T-helper 22 cell (primary cell): ENCODE measurements around the gene CSRP1.
"Not testable (repeated sequence)": the region's sequence is repeated elsewhere in the genome, so short reads cannot be mapped to it uniquely, and the experiment has no call there.

Experiments
- DNase-seq: peaks from one replicate; pipeline ENCODE4 v3.0.0-alpha.2; 2020; ENCODE audit warnings: low read depth

The CSRP1 gene

GRCh38 chr1:201506557-201507359 lies at the start of gene CSRP1:
CSRP1 (minus strand) TSS chr1:201507123; CDS start chr1:201496303, 10,820 bp downstream.
- DNase-seq: peak; percentile 66

- no peak for DNase-seq
Observed at GRCh38 chr1:201555593-201555945, 48.6 kb upstream of the CSRP1 start.

DNA sequence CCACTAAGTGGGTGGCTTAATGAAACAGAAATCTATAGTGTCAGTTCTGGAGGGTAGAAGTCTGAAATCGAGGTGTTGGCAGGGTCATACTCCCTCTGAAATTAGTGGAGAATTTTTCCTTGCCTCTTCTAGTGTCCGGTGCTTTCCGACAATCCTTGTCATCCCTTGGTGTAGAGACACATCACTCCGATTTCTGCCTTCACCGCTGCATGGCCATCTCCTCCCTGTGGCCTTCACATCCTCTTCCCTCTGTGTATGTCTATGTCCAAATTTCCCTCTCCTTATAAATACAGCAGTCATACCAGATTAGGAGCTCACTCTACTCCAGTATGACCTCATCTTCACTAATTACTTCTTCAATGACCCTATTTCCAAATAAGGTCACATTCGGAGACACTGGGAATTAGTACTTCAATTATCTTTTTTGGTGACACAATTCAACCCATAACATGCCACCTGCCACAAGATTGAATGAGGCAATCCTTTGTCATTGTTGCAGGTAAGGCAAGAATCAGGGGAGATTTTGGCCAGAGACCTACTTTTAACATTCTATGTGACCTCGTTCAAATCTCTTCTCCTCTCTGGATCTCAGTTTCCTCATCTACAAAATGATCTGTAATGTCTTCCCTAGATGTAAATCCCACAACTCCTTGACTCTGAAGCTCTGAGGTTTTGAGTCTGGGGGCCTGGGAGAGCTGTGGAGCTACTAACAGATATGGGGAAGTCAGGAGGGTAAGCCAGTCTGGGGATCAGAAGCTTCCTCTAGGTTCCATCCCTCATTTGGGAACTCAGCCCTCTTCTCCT lies 48.1 kb upstream of the CSRP1 start:
- DNase-seq: no peak

DNA sequence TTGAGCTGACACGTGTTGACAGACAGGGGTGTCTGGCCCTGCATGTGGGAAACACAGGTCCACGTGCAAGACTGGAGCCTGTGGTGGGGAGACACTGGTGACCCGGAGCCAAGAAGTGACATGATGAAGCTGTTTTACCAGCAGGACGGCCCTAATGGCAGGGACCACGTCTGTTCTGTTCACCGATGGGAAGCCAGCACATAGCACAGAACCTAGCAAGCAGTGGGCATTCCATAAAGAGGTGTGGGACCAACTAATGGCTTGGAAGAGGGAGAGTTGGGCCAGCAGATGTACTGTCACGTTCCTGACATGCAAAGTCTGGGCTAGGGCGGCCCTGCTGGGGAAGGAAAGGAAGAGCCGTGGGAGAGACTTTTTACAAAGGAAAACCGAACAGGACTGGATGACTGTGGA lies 47.3 kb upstream of the CSRP1 start:
- DNase-seq: no peak

DNA sequence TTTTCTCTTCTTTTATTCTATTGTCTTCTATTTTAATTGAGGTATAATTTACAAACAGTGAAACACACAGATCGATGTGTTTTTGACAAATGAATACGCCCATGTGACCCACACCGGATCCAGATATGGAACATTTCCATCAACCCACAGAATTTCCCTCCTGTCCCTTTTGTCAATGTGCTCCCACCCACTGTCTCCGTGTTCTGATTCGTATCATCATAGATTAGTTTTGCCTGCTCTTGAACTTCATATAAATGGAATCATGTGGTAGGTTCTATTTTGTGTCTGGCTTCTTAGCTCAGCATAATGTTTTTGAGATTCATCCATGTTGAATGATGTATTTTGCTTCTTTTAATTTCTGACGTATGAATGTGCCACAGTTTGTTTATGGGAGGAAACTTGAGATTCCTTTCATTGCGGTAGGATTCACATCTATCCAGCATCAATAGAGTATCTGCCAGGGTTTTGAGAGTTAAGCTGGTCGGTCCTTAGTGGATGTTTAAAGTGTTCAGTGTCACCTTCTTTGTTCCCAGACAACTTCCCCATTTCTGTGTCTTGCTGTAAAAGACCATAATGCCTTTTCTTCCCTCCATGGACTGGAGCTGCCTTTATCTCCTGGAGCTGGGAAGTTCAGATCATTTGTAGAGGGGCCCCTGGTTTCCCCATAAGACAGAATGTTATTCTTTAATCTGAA lies 46.7 kb upstream of the CSRP1 start:
- DNase-seq: no peak

DNA sequence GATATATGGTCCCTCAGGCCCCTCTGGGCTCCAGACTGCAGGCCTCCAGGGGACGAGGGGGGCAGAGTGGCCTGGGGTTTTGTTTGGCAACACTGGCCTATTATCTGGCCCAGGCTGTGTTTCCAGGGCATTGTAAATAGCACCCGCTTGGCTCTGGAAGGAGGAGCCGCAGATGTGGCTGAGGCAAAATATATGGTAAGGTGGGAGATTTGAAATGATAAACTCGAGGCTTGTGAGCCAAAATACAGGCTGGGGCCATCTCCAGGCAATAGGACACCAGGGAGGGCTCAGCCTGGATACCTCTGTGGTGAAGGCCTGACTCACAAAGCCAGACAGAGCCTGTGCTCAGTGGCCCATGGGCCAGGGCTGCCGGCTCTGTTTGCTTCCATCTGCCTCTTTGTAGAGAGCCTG lies 46.0 kb upstream of the CSRP1 start:
- DNase-seq: no peak

GRCh38 chr1:201551877-201552731 lies 45.2 kb upstream of the CSRP1 start:
- DNase-seq: no peak

GRCh38 chr1:201551096-201551495 lies 44.2 kb upstream of the CSRP1 start:
- no peak for DNase-seq

GRCh38 chr1:201549522-201549921 lies 42.6 kb upstream of the CSRP1 start:
- not testable (repeated sequence) for DNase-seq

DNA sequence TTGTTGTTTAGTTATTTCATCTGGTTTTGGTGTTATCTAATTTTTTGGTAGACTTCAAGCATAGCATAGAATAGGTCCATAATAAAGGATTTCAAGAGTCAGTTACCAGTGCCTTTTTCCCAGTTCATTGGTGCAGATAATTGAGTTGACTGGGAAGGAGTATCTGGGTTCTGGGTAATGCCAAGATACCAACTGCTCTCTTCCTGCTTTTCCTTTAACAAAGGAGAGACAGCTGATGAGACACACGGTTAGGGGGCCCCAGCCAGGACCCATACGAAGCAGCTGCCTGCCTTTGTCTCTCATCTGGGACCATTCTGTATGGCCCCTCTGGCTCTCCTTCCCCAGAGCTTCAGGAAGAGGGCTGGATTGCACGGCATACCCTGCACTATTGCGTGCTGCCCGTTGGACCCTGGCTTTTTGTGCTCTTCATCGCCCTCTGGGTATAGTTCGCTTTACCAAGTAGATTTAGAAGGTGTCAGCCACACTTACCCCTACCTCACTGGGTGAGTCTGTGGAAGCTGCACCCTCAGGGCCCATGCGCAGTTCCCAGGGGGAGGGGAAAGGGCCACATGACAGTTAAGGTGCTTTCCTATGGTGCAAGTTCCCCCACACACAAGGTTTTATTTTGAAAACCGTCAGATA lies 39.0 kb upstream of the CSRP1 start:
- DNase-seq: no peak

DNA sequence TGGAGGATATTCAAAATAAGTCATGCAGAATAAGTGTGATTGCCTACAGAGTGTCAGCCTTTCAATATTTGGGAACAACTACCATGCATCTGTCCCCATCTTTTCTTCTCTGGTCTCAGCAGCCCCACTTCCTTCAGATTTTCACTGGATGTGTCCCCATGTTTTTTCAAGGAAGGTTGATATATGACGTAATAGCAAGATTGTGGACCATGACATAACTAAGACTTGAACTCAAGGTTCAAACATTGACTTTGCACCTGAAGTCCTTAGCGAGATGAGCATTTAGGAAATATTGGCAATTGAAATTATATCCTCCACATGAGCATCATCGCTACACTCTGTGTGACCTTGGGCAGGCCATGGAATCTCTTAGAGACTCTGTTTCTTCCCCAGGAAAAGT lies 37.8 kb upstream of the CSRP1 start:
- DNase-seq: no peak

DNA sequence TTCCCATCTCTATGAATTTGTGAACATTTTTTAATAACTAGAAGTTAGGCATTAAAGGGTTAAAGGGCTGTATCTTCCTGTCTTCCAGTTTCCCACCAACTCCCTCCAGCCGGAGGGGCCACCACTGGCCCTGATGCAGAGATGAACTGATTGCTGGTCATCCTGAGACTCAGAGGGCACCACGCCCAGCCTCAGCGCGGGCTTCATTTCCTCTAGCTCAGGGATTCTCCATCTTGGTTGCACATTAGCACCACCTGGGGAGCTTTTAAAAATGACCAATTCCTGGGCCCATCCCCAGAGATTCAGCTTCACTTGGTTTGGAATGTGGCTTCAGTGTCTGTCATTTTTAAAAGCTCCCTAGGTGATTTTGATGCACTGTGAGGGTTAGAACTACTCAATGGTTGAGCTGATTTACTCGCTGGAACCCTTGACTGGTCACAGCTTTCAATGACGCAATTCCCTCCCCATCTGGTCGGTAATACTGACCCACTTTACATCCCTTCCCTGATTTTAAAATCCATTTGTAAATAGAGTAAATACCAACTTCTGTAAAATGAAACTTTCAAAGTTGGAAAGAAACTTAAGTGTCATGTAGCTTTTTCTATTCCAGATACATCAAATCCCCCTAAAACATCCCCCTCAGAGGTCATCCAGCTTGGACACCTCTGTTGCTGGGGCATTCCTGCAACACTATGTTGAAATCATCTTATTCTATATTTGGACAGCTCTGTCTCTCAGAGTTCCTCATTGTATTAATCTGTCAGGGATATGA lies 37.1 kb upstream of the CSRP1 start:
- DNase-seq: no peak

DNA sequence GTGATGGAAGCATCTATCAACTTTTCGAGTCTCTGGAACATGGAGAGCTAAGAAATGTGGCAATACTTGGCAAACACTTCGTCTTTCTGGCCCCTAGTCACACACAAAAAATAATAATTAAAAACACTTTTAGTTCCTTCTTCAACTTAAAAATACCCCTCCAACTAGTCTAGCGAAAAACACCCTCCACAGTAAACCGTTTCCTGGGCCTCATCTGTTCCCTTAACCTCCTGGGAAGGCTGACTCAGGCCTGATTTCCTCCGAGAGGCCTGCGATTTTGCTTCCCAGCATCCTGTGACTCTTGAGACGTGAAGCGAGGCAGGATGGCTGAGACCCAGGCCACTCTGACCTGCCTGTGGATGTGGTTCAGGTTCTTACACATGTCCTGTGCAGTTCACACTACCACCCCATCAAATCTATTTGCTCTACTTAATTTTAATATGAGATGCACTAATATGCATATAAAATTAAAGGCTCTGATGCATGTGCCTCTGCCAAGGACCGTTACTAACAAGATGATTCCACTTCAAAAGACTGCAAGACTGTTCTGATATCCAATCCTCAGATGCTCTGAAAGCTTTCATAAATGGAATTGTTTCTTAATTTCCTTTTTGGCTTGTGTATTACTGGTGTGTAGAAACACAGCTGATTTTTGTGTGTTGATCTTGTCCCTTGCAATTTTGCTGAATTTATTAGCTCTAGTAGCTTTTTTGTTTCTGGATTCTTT lies 35.5 kb upstream of the CSRP1 start:
- no peak for DNase-seq

- DNase-seq: no peak
Observed at GRCh38 chr1:201540846-201541735, 34.2 kb upstream of the CSRP1 start.

GRCh38 chr1:201539561-201540431 lies 32.9 kb upstream of the CSRP1 start:
- DNase-seq: no peak

DNA sequence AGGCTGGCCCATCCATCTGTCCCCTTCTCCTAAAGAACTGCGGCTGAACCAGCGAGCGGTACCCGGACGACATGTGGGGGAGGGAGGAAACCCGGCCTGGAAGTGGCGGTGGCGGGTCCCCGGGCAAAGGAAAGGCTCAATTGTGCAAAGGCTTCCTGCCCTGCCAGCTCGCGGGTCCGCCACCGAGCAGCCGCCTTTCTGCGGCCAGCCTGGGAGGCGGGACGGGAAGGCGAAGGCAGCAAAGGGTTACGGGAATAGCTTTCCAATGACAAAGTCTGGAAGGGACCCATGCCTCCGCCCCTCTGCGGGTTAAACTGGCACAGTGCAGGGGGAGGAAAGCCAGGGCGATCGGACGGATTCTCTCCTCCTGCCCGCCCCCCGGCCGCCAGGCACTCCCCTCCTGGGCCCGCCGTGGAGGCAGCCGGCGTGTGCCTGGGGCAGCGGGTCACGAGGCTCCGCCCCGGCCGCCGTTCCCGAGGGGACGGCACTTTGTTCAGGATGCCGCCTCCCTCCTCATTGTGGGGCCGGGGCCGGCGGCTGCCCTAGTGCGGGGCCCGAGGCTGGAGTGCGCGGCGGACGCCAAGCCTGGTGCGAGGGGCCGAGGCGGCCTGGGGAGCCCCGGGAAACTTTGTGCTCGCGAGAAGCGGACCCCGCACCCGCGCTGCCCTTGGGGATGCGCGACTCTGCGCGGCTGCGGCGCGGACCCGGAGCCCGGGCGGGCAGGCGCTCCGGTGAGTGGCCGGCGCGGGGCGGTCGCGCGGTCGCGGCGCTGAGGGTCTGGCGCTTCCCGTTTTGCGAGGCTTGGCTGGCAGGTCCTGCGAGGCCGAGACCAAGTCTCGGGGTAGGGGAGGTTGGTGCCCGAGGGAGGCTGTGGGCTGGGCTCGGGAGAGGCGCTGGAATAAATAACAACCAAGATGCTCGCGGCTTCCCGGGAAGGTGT lies 32.0 kb upstream of the CSRP1 start, which contains the start of gene NAV1:
Gene NAV1, plus strand, starts transcription at position 516 of the 940 bp plus-strand sequence. CDS start 83,758 bp downstream, outside the sequence.
- DNase-seq: no peak
